NCI-H2196 (cell line): ENCODE measurements around the gene TAB2.
"Not testable (repeated sequence)": the region's sequence is repeated elsewhere in the genome, so short reads cannot be mapped to it uniquely, and the experiment has no call there.

Source experiments
- DNase-seq: peaks from one replicate; lab custom pipeline; 2025; ENCODE audit not compliant: unreplicated experiment; lab: John Stamatoyannopoulos, UW

TAB2 gene

GRCh38 chr6:149311293-149311692 lies 6.2 kb upstream of the TAB2 start:
- no peak for DNase-seq

- no peak for DNase-seq
These were observed 5.7 kb upstream of the TAB2 start for GRCh38 chr6:149311766-149312165.

GRCh38 chr6:149313070-149313469 lies 4.4 kb upstream of the TAB2 start:
- no peak for DNase-seq

GRCh38 chr6:149313861-149314260 lies 3.7 kb upstream of the TAB2 start:
- DNase-seq: no peak

GRCh38 chr6:149314325-149314905 lies 3.1 kb upstream of the TAB2 start:
- DNase-seq: no peak

- DNase-seq: no peak
These were observed 1.3 kb upstream of the TAB2 start for GRCh38 chr6:149316108-149316727.

- peak; percentile 89 for DNase-seq
These were observed 520 bp upstream of the TAB2 start for GRCh38 chr6:149316740-149317643.

GRCh38 chr6:149318581-149319286 lies 1.2 kb downstream of the TAB2 start:
- no peak for DNase-seq

GRCh38 chr6:149319422-149319821 lies 1.9 kb downstream of the TAB2 start:
- no peak for DNase-seq

- not testable (repeated sequence) for DNase-seq
These were observed 2.5 kb downstream of the TAB2 start for GRCh38 chr6:149320016-149320415.

- DNase-seq: no peak
These were observed 3.3 kb downstream of the TAB2 start for GRCh38 chr6:149320796-149321195.

- DNase-seq: no peak
These were observed 5.8 kb downstream of the TAB2 start for GRCh38 chr6:149323353-149323752.

GRCh38 chr6:149323925-149324324 lies 6.4 kb downstream of the TAB2 start:
- no peak for DNase-seq

- no peak for DNase-seq
These were observed 6.9 kb downstream of the TAB2 start for GRCh38 chr6:149324428-149324827.

- no peak for DNase-seq
These were observed 8.2 kb downstream of the TAB2 start for GRCh38 chr6:149325648-149326236.

- no peak for DNase-seq
These were observed 10.1 kb downstream of the TAB2 start for GRCh38 chr6:149327638-149328037.

- DNase-seq: no peak
These were observed 10.6 kb downstream of the TAB2 start for GRCh38 chr6:149328083-149328482.

GRCh38 chr6:149329529-149329928 lies 12.0 kb downstream of the TAB2 start:
- DNase-seq: no peak

GRCh38 chr6:149330133-149330532 lies 12.6 kb downstream of the TAB2 start:
- no peak for DNase-seq

GRCh38 chr6:149331043-149331807 lies 13.7 kb downstream of the TAB2 start:
- no peak for DNase-seq
